HepG2 (cell line): ENCODE data around the gene GLYATL1B. TPM values are rescaled to one million over a fixed set of nuclear protein-coding genes. Genes with fewer than 3 reads are reported as not detected.

Experiments used
- BORCS8-MEF2B ChIP-seq: sonication (generic); formaldehyde crosslinking; IDR thresholded peaks from 2 replicates; pipeline ENCODE4 v1.8.0; 2022; ENCODE audit warnings: mild to moderate bottlenecking, missing genetic modification reagents
- GABPB1 ChIP-seq: IDR thresholded peaks from 2 replicates; pipeline ENCODE4 v1.6.1; 2016; ENCODE audit warnings: mild to moderate bottlenecking, missing genetic modification reagents, moderate library complexity, missing compliant biosample characterization
- KDM1A ChIP-seq: IDR thresholded peaks from 2 replicates; pipeline ENCODE4 v1.6.1; 2016; ENCODE audit warnings: missing compliant biosample characterization
- MED1 ChIP-seq: sonication (generic); formaldehyde crosslinking; IDR thresholded peaks from 2 replicates; pipeline ENCODE4 v1.4.0; 2020; ENCODE audit warnings: missing genetic modification reagents
- NKX3-1 ChIP-seq: sonication (generic); formaldehyde crosslinking; IDR thresholded peaks from 2 replicates; pipeline ENCODE4 v1.5.0; 2020; ENCODE audit warnings: missing genetic modification reagents
- PCBP1 ChIP-seq: fragments of 200-400 bp; formaldehyde crosslinking; IDR thresholded peaks from 2 replicates; pipeline ENCODE4 v1.6.1; 2017; ENCODE audit warnings: mild to moderate bottlenecking, low read depth, low read length, borderline replicate concordance
- POLR2A ChIP-seq, 2 experiments: IDR thresholded peaks; 2 replicates each; pipeline ENCODE4 v1.6.1; 2011; ENCODE audit warnings: low read depth in 2 of 2, low read length in 2 of 2, mild to moderate bottlenecking in 1 of 2, moderate library complexity in 1 of 2; ENCODE audit not compliant: insufficient read depth in 1 of 2
- TGIF2 ChIP-seq: IDR thresholded peaks from 2 replicates; pipeline ENCODE4 v1.6.1; 2016; ENCODE audit warnings: control low read depth, missing compliant biosample characterization
- ZFP82 ChIP-seq: sonication (generic); formaldehyde crosslinking; IDR thresholded peaks from 2 replicates; pipeline ENCODE4 v1.5.1; 2020; ENCODE audit warnings: mild to moderate bottlenecking, missing genetic modification reagents, borderline replicate concordance
- ZFY ChIP-seq: sonication (generic); formaldehyde crosslinking; IDR thresholded peaks from 2 replicates; pipeline ENCODE4 v1.4.0; 2020; ENCODE audit warnings: missing genetic modification reagents
- ZNF12 ChIP-seq: sonication (generic); formaldehyde crosslinking; IDR thresholded peaks from 2 replicates; pipeline ENCODE4 v1.5.0; 2020; ENCODE audit warnings: missing genetic modification reagents
- ZNF605 ChIP-seq: sonication (generic); formaldehyde crosslinking; IDR thresholded peaks from 2 replicates; pipeline ENCODE4 v1.8.0; 2022; ENCODE audit warnings: mild to moderate bottlenecking, missing genetic modification reagents
- ZNF747 ChIP-seq: sonication (generic); formaldehyde crosslinking; IDR thresholded peaks from 2 replicates; pipeline ENCODE4 v1.8.1; 2023; ENCODE audit warnings: missing genetic modification reagents, mild to moderate bottlenecking, borderline replicate concordance
- polyA plus RNA-seq, 8 experiments: library from polyadenylated mRNA; depleted of rRNA in 3 of 8; stranded (reverse) in 7 of 8; unstranded in 1 of 8; fragments of >200 nt; fragmentation: Illumina TruSeq in 4 of 8; extraction: Trizol in 4 of 8; gene quantifications; 2 replicates each; pipeline versions ENCODE4 v1.2.1 to v1.2.3, GENCODE V29; 2011 to 2016; ENCODE audit warnings: low read depth in 4 of 8, missing spikeins in 1 of 8, mixed read lengths in 1 of 8; ENCODE audit not compliant: insufficient read depth in 1 of 8
- total RNA-seq, 5 experiments: library from RNA; depleted of rRNA; stranded (reverse); fragments of >200 nt; fragmentation: Illumina TruSeq; extraction: Trizol; gene quantifications; 2 replicates each; pipeline ENCODE4 v1.2.3, GENCODE V29; 2016; ENCODE audit warnings: low read depth in 1 of 5
- TF ChIP-seq, protein P1 (sequence below): sonication (generic); formaldehyde crosslinking; IDR thresholded peaks from 2 replicates; pipeline ENCODE4 v1.5.0; 2020; ENCODE audit warnings: missing genetic modification reagents, mild to moderate bottlenecking, borderline replicate concordance
- TF ChIP-seq, protein P2 (sequence below): sonication (generic); formaldehyde crosslinking; IDR thresholded peaks from 2 replicates; pipeline ENCODE4 v1.5.0; 2020; ENCODE audit warnings: mild to moderate bottlenecking, missing genetic modification reagents
- TF ChIP-seq, protein P3 (sequence below), 2 experiments: sonication (generic) in 1 of 2; formaldehyde crosslinking in 1 of 2; IDR thresholded peaks; 2 replicates each; pipeline versions ENCODE4 v1.6.1 to v1.9.0; 2014 to 2022; ENCODE audit warnings: antibody characterized with exemption in 1 of 2, borderline replicate concordance in 1 of 2, inconsistent platforms in 1 of 2, low read depth in 1 of 2, missing genetic modification reagents in 1 of 2
- TF ChIP-seq, protein P4 (sequence below): sonication (generic); IDR thresholded peaks from 2 replicates; pipeline ENCODE4 v1.6.1; 2016; ENCODE audit warnings: low read depth, borderline replicate concordance

Gene GLYATL1B
- total and polyA plus RNA-seq, 2 of the 13 experiments (the other 11 are each of a cell fraction or from before 2014, with no cell fraction given), result not detected

DNA sequence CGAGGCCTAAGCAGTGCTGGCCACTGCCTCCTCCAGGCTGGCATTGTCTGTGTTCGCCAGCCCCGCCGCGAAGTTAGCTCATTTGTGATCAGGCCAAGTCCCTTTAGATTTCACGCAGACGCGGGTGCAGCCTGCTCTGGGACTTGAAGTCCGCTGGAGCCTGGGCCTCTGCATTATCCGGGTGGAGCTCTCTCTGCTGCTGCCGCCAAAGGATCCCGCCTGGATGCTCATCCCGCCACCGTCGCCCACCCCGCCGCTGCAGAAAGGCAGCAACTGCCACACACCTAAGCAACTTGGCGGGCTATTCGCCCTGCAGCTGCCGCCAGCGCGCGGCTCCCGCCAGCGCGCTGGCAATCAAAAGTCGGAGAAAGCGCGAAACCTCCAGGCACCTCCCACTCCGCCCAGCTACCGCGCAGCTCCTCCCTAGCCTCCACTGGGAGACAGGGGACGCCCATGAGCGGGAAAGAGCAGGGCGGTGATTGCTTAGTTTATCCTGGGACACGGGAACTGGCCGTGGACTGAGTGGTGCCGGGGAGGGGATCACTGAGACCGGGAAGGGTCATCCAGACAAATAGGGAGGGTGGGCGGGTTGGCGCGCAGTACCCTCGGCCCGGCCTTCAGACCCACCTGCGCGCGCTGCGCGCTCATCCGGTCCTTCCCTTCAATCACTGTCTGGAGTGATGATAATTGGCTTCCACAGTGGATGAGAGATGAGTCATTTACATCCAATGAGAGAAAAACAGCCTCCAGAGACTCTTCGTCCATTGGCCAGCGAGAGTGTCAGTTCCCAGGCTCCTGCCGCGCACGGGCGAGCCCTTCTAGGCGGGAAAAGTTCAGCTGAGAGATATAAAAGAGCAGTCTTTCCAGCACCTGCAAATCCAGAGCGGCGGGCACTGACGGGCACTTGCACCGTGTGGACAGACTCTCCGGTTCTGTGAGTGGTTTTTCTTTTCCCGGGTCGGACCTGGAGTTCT lies 20.5 kb downstream of the GLYATL1B start, which contains the start of gene FAM111B (continued):
- TF ChIP-seq PCBP1, result no peak
- TF ChIP-seq KDM1A (CRISPR knock-in tag), result no peak
- 0 out of 2 replicates have a peak, but pooled peaks have one; percentile 8 for TF ChIP-seq ZNF747 (CRISPR knock-in tag)
- TF ChIP-seq, protein P1, sequence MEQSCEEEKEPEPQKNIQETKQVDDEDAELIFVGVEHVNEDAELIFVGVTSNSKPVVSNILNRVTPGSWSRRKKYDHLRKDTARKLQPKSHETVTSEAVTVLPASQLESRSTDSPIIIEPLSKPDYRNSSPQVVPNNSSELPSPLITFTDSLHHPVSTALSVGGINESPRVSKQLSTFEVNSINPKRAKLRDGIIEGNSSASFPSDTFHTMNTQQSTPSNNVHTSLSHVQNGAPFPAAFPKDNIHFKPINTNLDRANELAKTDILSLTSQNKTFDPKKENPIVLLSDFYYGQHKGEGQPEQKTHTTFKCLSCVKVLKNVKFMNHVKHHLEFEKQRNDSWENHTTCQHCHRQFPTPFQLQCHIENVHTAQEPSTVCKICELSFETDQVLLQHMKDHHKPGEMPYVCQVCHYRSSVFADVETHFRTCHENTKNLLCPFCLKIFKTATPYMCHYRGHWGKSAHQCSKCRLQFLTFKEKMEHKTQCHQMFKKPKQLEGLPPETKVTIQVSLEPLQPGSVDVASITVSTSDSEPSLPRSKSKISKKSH (CRISPR knock-in tag), result peak; percentile 62; the same call in 1 of the 2 replicates
- TF ChIP-seq ZNF12 (CRISPR knock-in tag), result no peak
- peak; percentile 50; the same call in 1 of the 2 replicates for TF ChIP-seq ZFY (CRISPR knock-in tag)
- no peak for TF ChIP-seq ZFP82
- TF ChIP-seq, protein P2, sequence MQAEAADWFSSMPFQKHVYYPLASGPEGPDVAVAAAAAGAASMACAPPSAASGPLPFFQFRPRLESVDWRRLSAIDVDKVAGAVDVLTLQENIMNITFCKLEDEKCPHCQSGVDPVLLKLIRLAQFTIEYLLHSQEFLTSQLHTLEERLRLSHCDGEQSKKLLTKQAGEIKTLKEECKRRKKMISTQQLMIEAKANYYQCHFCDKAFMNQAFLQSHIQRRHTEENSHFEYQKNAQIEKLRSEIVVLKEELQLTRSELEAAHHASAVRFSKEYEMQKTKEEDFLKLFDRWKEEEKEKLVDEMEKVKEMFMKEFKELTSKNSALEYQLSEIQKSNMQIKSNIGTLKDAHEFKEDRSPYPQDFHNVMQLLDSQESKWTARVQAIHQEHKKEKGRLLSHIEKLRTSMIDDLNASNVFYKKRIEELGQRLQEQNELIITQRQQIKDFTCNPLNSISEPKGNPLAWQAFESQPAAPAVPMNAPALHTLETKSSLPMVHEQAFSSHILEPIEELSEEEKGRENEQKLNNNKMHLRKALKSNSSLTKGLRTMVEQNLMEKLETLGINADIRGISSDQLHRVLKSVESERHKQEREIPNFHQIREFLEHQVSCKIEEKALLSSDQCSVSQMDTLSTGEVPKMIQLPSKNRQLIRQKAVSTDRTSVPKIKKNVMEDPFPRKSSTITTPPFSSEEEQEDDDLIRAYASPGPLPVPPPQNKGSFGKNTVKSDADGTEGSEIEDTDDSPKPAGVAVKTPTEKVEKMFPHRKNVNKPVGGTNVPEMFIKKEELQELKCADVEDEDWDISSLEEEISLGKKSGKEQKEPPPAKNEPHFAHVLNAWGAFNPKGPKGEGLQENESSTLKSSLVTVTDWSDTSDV (CRISPR knock-in tag), result peak; percentile 47; the same call in 1 of the 2 replicates
- peak; percentile 68 for TF ChIP-seq GABPB1 (CRISPR knock-in tag)
- TF ChIP-seq MED1 (CRISPR knock-in tag), result peak; percentile 36; the same call in 1 of the 2 replicates
- TF ChIP-seq BORCS8-MEF2B (CRISPR knock-in tag), result peak; percentile 43; the same call in 1 of the 2 replicates
- TF ChIP-seq POLR2A (IDR thresholded peaks at IDR 0.05; ENCODE audit: insufficient read depth in 1 of 2, low read depth in 2 of 2, low read length in 2 of 2), result peak; percentile 54 to 61; a peak in 3 of 4 replicates
- peak; percentile 24; the same call in 1 of the 2 replicates for TF ChIP-seq TGIF2 (CRISPR knock-in tag)
- TF ChIP-seq, protein P3, sequence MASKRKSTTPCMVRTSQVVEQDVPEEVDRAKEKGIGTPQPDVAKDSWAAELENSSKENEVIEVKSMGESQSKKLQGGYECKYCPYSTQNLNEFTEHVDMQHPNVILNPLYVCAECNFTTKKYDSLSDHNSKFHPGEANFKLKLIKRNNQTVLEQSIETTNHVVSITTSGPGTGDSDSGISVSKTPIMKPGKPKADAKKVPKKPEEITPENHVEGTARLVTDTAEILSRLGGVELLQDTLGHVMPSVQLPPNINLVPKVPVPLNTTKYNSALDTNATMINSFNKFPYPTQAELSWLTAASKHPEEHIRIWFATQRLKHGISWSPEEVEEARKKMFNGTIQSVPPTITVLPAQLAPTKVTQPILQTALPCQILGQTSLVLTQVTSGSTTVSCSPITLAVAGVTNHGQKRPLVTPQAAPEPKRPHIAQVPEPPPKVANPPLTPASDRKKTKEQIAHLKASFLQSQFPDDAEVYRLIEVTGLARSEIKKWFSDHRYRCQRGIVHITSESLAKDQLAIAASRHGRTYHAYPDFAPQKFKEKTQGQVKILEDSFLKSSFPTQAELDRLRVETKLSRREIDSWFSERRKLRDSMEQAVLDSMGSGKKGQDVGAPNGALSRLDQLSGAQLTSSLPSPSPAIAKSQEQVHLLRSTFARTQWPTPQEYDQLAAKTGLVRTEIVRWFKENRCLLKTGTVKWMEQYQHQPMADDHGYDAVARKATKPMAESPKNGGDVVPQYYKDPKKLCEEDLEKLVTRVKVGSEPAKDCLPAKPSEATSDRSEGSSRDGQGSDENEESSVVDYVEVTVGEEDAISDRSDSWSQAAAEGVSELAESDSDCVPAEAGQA (IDR thresholded peaks at IDR 0.05; ENCODE audit: low read depth), result 0 out of 2 replicates have a peak, but pooled peaks have one; percentile 39
- TF ChIP-seq, protein P3 (CRISPR knock-in tag; IDR thresholded peaks at IDR 0.05; ENCODE audit: borderline replicate concordance), result no peak
- TF ChIP-seq NKX3-1 (CRISPR knock-in tag), result peak; percentile 28; the same call in 1 of the 2 replicates
- TF ChIP-seq, protein P4, sequence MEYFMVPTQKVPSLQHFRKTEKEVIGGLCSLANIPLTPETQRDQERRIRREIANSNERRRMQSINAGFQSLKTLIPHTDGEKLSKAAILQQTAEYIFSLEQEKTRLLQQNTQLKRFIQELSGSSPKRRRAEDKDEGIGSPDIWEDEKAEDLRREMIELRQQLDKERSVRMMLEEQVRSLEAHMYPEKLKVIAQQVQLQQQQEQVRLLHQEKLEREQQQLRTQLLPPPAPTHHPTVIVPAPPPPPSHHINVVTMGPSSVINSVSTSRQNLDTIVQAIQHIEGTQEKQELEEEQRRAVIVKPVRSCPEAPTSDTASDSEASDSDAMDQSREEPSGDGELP, result peak; percentile 74; the same call in 1 of the 2 replicates
- peak; percentile 63 for TF ChIP-seq ZNF605 (CRISPR knock-in tag)
